ENCODE data around the gene ELL2.

The ELL2 gene

DNA sequence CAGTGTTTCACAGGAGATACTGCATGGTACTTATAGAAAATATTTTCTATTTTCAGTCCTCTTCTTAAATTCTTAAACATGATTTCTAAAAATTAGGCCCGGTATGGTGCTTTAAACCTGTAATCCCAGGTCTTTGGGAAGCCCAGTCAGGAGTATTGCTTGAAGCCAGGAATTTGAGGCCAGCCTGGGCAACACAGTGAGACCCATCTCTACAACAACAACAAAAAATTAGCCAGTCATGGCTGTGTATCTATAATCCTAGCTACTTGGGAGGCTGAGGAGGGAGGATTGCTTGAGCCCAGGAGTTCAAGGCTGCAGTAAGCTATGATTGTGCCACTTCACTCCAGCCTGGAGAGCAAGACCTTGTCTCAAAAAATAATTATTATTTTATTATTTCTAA, 23.3 kb downstream of the ELL2 start:
- TF ChIP-seq CTCF (conservative IDR thresholded peaks at IDR 0.05; ENCODE audit: low read length), result no peak
- no peak for DNase-seq (ENCODE audit: low read depth)
- H3K4me3 ChIP-seq (ENCODE audit: low read length), result no peak overlapping the region

DNA sequence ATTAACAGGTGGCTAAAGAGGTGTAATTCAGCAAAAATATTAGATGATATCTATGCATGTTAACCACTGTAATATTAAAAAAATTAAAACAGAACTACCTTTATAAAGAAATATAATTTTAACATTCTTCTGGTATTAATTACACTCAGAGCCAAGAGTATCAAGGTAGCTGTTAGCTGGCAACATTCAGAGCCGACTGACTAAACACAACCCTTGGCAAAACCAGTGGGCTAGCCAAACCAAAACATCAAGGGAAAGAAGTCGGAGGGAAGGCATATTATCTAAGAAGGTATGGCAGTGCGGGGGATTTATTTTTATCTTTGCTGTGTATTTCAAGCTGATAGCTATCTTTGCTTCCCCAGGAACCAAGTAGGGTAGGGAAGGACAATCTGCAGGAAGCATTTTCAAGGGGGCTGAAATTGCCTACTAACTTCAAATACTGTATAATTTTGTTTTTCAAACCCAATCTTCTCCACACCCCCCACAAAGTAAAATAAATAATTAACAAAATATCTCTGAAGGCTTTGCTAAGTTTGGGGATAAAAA, 24.0 kb downstream of the ELL2 start:
- TF ChIP-seq CTCF (conservative IDR thresholded peaks at IDR 0.05; ENCODE audit: low read length), result no peak
- no peak overlapping the region for H3K4me3 ChIP-seq (ENCODE audit: low read length)
- no peak for DNase-seq (ENCODE audit: low read depth)

- no peak for TF ChIP-seq CTCF (conservative IDR thresholded peaks at IDR 0.05; ENCODE audit: low read length)
- no peak for DNase-seq (ENCODE audit: low read depth)
- no peak overlapping the region for H3K4me3 ChIP-seq (ENCODE audit: low read length)
Observed at GRCh38 chr5:95936812-95937397, 24.7 kb downstream of the ELL2 start.

- H3K4me3 ChIP-seq (ENCODE audit: low read length), result no peak overlapping the region
- no peak for DNase-seq (ENCODE audit: low read depth)
- no peak for TF ChIP-seq CTCF (conservative IDR thresholded peaks at IDR 0.05; ENCODE audit: low read length)
Observed at GRCh38 chr5:95935553-95936100, 26.0 kb downstream of the ELL2 start.

DNA sequence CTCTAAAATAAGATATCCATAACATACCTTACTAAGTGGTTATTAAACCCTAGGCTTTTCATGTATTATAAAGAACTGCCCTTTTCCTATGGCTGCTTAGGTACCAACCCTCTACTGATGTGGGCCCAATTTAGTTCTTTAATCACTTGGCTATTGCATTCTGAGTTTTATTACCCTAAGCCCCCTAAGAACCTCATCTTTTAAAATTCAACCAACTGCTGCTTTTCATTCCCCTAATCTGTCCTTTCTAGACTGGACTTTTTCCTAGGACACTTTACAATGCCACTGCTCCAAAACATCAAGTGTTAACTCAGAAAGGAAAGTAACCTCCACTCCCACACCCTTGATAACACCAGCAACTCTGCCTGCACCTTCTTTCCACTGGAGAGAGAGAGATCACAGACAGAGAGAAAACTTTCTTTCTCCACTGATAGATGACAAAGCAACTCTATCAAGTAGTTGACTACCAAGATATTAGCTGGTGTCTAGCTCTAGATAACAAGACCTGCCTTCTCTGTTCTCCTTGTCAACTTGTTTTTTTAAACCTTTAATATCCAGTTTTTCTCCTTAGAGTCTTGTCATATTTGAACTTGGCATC, 27.3 kb downstream of the ELL2 start:
- H3K4me3 ChIP-seq (ENCODE audit: low read length), result no peak overlapping the region
- TF ChIP-seq CTCF (conservative IDR thresholded peaks at IDR 0.05; ENCODE audit: low read length), result no peak
- DNase-seq (ENCODE audit: low read depth), result no peak

DNA sequence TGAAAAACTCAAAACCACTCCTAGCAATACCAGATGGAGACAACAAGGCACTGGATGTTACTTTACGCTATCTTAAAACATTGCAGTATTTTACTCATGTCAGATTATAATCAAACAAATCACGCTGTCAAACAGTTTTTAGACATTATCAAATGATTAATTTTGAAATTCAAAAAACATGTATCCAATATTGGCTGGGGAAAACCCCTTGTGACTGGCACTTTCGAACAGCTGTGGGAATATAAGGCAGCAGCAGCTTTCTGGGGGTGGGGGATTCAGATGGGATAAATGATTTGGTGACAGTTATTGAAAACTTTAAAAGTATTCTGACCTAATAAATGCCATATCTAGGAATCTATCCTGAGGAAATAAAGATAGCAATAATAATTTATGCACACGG, 28.7 kb downstream of the ELL2 start:
- no peak for TF ChIP-seq CTCF (conservative IDR thresholded peaks at IDR 0.05; ENCODE audit: low read length)
- H3K4me3 ChIP-seq (ENCODE audit: low read length), result no peak overlapping the region
- no peak for DNase-seq (ENCODE audit: low read depth)
